GM19468 (cell line): ENCODE data around the gene SMARCA2.

ENCODE experiments used
- ATAC-seq: cut with Tn5 transposase; IDR thresholded peaks from one replicate; pipeline ENCODE4 v1.9.1; 2021; ENCODE audit warnings: mild to moderate bottlenecking, moderate library complexity, moderate number of reproducible peaks; ENCODE audit not compliant: unreplicated experiment; ENCODE audit errors: extremely low read depth

The SMARCA2 gene

DNA sequence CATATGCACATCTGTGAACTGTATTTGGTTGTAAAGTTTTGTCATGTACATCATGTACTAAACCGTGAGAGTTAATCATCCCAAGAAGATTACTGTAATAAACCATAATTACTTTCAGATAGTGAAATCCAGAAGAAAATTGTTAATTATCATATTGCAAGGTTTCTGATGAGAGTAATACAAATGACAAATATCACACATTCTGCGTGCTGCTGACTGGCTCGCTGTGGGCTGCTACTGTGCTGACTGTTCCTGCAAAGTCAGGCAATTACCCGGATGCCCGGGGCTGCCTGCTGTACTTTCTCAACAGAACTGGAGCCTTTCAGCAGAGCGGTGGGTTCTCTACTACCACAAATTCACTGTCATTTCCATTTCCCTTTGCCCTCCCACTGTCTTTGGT is 68.3 kb downstream of the SMARCA2 start:
- ATAC-seq = no peak

DNA sequence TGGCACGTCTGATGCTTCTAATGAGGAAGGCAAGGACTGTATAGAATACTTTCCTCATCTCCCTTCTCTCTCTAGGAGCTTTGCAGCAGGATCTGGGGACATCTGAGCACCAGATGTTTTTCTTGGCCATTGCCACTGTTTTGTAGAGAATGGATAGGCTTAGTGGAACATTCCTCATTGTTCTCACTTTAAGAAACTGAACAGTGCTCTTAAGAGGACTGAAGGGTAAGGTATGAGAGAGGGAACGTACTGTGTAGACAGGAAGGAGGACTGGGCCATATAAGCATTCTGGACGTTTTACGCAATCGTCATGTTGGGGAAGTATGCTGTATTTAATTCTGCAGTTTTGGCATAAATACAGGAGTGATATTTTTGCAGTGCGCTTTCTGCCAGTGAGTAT is 70.6 kb downstream of the SMARCA2 start:
- no peak for ATAC-seq

DNA sequence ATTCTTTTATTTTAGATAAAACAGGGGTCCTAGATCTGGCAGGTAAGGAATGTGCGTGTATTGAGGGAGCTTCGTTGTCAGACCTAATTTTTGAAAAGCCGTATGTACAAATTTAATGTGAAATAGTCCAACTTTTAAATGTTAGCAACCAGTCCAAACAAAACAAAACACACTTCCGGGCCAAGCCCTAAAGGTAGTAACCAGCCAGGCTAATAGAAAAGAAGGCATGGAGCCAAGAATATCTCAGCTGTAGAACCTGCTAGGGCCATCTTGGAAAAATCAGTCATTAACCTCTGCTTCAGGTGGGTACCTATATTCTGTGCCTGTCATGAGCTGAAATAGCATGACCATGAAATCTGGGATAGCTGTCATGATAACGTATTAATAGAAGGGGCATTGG is 71.0 kb downstream of the SMARCA2 start:
- ATAC-seq = no peak

DNA sequence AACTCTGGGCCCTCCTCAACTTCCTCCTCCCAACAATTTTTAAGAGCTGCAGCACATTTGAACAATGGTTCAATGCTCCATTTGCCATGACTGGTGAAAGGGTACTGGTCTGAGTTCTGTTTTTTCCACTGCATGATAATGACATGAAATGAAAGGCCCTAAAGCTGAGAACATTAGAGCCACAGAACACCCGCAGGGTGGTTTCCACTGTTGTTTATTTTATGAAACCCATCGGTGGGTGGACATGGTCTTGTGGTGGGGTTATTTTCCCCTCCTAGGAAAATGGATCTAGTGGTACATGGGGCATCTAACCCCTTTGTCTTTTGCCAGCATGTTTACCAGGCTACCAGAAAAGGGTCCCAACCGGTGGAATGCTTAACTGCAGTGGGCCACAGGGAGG is 71.8 kb downstream of the SMARCA2 start:
- ATAC-seq = no peak

DNA sequence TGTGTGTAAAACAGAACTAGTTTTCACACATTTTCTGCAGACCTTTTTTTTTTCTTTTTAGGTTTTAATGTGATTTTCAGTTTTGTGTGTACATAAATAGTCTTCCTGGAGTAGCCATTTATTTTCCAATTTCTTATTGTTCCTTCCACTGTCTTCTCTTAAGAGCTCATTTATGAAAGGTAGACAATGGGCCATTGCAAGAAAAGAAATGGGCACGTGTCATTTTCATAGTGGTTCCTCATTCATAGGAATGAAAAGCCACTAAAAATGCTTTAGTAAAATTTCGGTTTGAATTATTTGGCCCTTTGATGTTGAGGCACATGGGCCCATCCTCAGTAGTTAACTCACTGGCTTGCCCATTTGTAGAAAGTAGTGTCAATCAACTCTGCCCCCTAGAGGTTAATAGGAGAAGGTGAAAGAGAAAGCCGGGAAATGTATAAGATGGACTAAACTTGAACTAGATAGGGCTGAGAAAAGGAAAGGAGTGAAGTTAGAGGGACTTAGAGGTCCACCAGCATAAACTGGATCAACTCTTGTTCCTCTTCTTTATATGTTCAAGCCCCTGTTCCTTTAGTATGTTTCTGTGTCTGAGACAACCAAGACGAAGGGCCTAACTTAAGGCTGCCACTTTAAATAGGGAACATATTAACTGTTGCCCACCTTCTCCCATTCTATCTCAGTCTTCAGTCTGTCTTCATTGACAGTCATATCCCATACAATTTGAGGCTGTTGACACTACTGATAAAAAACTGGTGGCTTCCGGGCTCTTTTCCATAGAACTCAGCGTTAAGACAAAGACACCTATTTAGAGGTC is 72.6 kb downstream of the SMARCA2 start:
- ATAC-seq = no peak

DNA sequence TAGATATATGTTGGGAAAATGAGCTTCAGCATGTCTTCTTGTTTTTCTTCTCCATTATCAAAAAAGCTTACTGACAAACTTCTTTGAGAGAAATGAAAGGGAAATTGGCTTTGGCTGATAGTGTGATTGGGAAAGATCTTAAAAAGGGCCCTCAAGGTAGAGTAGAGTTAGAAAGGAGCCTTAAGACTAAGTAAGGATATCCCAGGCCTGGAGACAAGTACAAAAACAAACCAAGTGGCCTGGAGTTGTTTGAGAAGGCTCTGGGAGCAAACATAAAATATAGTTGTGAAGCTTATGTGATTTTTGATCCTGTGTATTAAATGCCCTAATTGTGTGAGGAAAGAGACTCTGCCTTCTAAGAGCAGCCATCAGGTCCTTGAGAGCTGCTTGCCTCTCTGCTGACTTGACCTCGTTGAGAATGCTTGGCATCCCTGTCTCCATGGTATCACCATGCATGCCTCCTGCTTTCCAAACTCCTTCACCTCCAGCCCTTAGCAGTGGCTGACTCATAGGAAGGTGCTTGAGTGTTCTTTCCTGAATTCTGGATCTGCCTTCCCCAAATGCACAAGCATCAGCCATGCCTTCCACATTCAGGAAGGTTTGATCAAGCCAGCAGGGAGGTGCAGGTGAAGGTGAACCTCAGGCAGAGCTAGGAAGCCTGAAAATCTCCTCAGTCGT is 78.9 kb downstream of the SMARCA2 start:
- no peak for ATAC-seq

DNA sequence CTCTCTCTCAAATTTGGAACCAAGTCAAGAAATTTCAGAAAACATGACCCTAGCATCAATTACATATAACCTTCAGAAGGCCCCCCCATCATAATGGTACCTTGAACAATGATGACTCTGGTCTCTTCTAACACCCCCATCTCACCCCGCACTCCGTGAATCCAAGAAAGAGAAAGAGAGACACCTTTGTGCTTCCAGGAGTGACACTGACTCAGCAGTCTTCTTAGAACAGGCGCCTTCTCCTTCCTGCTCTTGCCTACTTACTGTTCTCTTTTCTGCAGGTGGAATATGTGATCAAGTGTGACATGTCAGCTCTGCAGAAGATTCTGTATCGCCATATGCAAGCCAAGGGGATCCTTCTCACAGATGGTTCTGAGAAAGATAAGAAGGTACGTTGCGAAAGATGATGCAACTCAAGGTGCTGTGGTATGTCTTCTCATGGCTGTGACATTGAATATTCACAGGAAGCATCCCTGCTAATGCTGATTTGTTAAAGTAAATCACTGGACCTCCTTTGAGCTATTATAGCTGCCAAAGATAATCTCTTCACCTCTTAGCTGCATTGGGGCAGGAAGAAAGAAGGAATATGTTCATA is 81.3 kb downstream of the SMARCA2 start:
- ATAC-seq = no peak

DNA sequence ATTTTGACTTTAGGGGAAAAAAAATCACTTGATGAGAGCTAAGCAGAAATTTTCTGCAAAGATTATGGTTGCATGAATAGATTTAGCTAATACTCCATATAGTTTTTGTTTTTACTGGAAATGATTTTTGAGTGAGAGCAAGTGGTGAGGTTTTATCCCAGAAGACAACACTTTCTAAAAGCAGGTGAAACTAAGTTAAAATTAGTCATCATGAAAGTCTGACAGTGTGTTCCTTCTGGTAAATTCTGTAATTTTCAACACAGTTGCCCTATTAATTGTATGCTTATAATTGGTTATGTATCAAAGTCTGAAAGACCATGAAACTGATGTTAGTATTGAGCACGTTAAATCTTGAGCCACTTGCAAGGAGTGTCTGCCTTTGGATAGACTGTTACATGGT is 91.5 kb downstream of the SMARCA2 start:
- ATAC-seq = no peak

DNA sequence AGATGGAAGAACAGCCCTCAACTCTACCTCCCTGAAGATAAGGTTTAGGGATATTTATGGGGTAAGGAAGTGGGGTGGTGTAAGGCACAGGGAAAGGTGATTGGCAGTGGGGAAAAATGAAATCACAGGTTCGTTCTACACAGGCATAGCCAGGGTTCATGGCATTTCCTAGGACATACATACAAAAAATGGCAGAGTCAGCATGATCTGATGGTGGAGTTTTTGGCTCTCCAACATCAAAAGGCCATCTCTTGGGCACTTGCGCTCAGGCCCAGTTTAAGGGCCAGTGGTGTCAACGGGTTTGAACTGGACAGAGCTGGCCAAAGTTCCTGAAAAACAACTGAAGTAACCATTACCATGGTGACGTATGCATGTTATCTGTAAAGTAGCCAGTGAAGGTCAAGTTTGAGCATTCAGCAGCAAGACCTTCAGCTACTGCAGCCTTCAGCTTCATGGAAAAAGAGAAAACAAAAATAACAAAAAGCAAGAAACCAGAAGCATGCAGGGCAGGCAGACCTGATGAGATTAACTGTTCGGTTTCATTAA is 92.8 kb downstream of the SMARCA2 start:
- no peak for ATAC-seq

DNA sequence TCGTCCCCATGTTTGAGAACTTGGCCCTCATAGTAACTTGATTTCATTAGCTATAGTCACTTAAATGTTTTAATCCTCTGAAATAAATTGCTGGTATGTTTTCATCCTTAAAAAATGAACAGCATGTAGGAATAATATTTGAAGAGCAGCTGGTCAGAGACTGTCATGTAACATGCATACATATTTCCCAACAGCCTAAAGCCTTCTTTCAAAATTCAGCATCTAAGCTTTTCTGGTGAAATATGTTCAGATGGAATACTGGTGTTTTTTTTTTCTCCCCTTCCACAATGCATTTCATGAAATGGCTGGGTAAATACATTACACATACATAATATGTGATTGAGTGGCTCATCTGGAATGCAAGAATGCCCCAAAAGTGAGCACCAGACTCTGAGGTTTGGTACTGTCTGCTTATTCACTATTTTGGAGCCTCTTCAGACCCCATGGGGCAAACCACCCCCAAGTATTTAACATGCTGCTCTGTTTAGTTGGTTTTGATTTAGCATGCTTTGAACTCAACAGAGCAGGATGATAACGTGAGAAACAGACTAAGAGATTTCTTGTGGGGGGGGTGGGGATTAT is 94.0 kb downstream of the SMARCA2 start:
- ATAC-seq = no peak

DNA sequence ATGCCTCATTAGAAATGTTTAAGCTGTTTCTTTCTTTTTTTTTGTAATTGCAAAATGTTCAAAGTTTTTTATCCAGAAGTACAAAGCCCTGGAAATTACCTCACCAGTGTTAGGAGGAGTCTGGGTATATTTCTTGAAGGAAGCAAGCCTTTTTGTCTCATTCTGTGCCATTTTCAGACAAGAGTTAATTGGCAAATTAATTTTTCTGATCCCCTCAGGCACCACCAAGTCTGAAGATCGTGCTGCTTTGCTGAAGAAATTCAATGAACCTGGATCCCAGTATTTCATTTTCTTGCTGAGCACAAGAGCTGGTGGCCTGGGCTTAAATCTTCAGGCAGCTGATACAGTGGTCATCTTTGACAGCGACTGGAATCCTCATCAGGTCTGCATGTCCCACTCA is 94.9 kb downstream of the SMARCA2 start:
- no peak for ATAC-seq

DNA sequence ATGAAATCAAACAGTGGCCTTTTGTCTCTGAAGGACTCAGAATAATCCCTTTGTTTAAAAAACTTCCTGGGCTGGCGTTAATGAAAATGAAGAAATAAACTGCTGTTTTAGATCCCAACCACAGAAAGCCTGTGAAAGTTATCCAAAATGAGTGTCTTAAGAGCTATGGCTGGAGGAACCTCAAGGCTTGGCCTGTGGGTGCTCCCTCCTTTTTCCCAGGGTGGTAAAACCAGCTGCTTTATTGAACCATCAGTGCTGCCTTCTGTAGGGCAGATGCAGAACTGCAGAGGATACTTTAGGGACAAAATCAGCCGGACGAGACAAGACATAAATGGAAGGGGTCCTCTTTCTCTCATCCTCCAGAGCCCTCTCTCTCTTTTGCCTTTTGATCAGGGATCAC is 100.9 kb downstream of the SMARCA2 start:
- no peak for ATAC-seq

DNA sequence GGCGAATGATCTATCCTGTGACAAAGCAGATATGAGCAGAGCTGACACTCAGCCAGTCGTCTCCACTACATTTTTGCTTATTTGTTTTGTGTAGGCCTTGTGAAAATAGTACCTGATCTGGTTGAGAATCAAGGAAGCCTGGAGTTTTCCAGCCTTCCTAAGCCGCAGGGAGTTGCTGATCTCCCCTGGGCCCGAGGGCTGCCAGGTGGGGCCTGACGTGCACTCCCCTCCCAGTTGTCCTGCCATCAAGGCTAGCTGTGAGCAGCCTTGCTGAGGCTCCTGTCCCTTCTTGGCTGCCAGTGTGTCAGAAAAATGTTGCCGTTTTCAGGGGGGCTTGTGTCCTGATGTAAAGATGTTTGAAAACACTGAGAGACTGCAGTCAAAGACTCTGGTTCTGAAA is 102.4 kb downstream of the SMARCA2 start:
- no peak for ATAC-seq

DNA sequence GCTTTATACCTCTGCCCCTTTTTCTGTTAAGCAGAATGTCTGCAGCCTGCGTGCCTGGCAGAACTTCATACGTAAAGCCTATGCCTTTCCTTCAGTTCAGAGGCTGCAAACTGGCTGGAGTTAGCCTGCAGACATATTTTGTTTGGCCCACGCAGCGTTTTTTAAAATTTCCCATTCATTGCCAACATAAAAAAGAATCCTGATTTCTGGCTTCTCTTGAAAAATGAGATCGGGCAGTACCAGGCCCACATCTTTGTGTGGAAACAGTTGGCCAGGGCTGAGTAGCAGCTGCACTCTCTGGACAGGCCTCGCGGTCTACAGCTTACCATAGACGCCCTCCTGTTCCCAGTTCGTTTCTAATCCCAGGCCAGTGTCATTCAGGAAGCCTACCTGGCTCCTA is 104.4 kb downstream of the SMARCA2 start:
- no peak for ATAC-seq

DNA sequence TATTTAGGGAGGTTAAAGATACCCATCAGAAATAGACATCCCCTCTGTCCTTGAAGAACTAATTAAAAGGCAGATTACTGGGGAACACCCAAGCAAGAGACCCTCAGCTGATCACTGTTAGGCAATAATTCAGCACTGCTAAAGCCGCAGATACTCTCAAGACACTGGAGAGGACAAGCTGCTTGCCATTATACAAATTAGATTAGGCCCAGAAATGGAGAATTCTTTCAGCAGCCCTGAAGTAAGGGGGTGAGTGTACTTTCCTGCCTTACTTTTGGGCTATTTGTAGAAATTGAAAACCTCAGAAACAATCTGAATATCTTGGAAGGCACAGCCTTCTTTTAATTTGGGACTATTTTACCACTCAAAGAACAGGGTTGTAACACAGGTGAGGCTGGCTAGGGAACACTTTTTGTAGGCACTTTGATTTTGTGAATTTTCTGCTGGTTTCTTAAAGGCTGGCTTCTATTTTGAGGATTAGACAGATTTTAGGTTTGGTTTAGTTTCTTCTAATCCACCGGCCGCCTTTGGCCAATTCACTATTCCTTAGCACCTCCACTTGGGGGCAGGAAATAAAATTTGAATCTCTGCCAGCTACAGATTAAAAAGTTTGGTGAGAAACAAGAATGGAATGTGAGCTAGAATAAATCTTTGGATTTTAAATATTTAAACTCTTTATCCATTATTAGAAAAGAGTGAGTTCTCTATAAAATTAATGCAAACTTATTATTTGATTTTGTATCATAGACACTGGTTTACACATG is 106.0 kb downstream of the SMARCA2 start:
- no peak for ATAC-seq

DNA sequence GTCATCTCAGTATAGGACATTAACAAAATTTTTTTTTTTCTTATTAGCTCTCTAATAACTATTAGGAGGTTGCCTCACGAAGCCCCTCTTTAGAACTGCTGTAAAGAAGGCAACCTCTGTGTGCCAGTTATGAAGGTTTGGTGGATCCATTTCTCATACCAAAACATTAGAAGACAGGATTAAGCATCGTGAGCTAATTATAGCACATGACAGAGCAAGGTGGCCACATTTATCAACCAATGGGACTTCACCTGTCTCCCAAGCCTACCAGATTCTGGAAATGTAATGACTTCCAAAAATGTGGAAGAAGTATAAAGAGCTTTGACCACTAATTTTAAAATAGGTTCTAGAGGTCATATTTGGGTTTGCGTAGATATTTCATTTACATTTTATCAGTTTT is 107.2 kb downstream of the SMARCA2 start:
- ATAC-seq = no peak

DNA sequence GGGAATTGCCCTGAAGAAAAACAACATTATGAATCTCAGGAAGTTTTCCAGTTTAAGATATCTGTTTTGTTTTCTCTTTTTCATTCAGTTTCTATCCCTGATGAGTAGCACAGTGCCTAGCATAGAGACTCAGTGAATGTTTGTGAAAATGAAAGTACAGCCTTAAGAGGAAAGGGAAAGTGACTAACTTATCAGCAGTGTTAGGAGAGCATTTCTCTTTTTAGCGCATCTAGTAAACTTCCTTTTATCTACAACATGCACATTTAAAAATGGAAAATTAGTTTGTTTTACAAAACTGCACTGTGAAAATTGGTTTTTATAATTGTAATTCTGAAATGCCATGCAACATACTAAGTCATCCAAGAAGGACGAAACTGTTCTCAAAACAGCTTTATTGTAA is 110.8 kb downstream of the SMARCA2 start:
- ATAC-seq = no peak

DNA sequence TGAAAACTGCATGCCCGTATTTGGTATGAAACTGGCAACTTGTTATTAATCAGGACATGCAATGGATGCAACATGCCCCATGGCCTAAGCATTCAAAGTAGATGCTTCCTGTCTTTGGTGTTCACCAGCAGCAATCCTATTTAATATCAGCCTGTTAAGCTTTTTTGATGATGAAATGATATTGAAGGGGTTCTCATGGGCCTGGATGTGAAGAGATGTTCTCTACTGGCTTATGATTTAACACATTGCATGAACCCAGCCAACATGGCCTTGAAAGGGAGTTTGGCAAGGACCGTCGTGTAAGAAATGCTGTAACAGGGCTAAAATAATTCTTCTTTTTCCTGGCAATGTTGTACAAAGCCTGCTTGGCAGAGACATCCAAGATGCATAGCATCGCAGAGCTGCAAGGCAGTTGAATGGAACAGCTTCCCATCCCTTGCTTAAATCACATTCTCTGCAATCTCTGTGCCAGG is 111.2 kb downstream of the SMARCA2 start:
- ATAC-seq = no peak

DNA sequence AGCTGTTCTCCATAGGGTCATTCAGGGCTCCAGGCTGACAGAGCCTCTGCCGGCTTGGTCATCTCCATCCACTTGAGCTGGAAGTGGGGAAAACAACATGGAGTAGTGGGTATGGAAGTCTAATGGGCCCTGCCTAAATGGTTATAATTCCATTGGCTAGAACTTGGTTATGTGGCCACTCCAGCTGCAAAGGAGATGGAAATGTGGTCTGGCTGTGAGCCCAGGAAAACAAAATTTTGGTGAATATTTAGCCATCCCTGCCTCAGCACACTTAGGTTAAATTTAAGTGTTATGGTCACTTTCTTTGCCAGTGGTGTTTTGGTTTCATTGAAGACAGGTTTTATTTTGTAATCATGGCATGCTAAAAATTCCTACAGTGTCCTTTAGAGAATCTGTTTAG is 112.3 kb downstream of the SMARCA2 start:
- ATAC-seq = no peak

DNA sequence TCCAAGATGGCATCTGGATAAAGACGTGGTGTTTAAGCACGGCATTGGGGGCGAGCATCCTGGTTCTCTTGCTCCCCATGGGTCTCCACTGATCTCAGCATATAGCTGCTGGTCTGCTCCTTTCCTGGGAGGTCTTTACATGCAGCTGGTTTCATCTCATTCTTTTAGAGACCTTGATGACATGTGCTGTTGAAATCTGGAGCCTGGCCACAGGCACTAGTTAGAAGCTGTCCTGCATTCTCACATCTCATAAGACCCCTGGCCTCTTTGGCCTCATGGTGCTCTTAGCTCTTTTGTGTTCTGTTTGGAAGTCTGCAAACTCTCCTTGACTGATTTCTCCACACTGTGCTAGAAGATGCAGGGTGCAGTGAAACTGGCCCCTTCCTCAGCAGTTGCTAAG is 113.0 kb downstream of the SMARCA2 start:
- ATAC-seq = no peak
